Keratinocyte (primary cell): ENCODE data around the gene MAS1L. TPM values are rescaled to one million over a fixed set of nuclear protein-coding genes. Genes with fewer than 3 reads are reported as not detected.

Source experiments
- DNase-seq: peaks from one replicate; pipeline ENCODE4 v3.0.0-alpha.2; 2011; ENCODE audit warnings: low read depth, missing footprints, low spot score
- FAIRE-seq: peaks from 2 replicates; lab custom pipeline; 2011; peaks lifted over from hg19 to GRCh38; lab: Jason Lieb, UNC
- H2AFZ ChIP-seq: 2 replicates; pipeline ENCODE4 v1.6.0; 2012; ENCODE audit warnings: low read length, control low read depth, inconsistent platforms; ENCODE audit not compliant: control insufficient read depth
- H3K27ac ChIP-seq: 2 replicates; pipeline ENCODE4 v1.5.1; 2011; ENCODE audit warnings: low read length; ENCODE audit not compliant: control insufficient read depth, insufficient read depth
- H3K27me3 ChIP-seq: 3 replicates; pipeline ENCODE4 v1.6.0; 2011; ENCODE audit warnings: low read length; ENCODE audit not compliant: control insufficient read depth, insufficient read depth; ENCODE audit errors: extremely low read depth
- H3K36me3 ChIP-seq, 2 experiments: 2 replicates in 1 of 2; 3 replicates in 1 of 2; pipeline ENCODE4 v1.5.1; 2011; ENCODE audit warnings: low read length in 2 of 2, mild to moderate bottlenecking in 1 of 2; ENCODE audit not compliant: control insufficient read depth in 2 of 2, insufficient read depth in 2 of 2; ENCODE audit errors: extremely low read depth in 1 of 2
- H3K4me1 ChIP-seq: 3 replicates; pipeline ENCODE4 v1.5.1; 2011; ENCODE audit warnings: low read length; ENCODE audit not compliant: control insufficient read depth, insufficient read depth; ENCODE audit errors: extremely low read depth
- H3K4me2 ChIP-seq: 3 replicates; pipeline ENCODE4 v1.6.0; 2011; ENCODE audit warnings: low read depth, low read length; ENCODE audit not compliant: control insufficient read depth, insufficient read depth; ENCODE audit errors: extremely low read depth
- H3K4me3 ChIP-seq, 3 experiments: fragments of 200-600 bp in 1 of 3; sonication (generic) in 1 of 3; 2 replicates in 2 of 3; 3 replicates in 1 of 3; pipeline ENCODE4 v1.5.1; 2011 to 2016; ENCODE audit warnings: low read length in 3 of 3, mild to moderate bottlenecking in 3 of 3, control low read depth in 2 of 3, inconsistent platforms in 1 of 3, low read depth in 1 of 3, mixed read lengths in 1 of 3, mixed run types in 1 of 3, moderate library complexity in 1 of 3; ENCODE audit not compliant: control insufficient read depth in 2 of 3, insufficient read depth in 2 of 3; ENCODE audit errors: extremely low read depth in 1 of 3
- H3K79me2 ChIP-seq: 2 replicates; pipeline ENCODE4 v1.6.0; 2012; ENCODE audit warnings: low read length; ENCODE audit not compliant: control insufficient read depth, insufficient read depth
- H3K9ac ChIP-seq: 3 replicates; pipeline ENCODE4 v1.6.0; 2011; ENCODE audit warnings: low read length; ENCODE audit not compliant: control insufficient read depth, insufficient read depth; ENCODE audit errors: extremely low read depth
- H3K9me1 ChIP-seq: 3 replicates; pipeline ENCODE4 v1.6.0; 2011; ENCODE audit warnings: low read length; ENCODE audit not compliant: control insufficient read depth, insufficient read depth; ENCODE audit errors: extremely low read depth
- H3K9me3 ChIP-seq: 2 replicates; pipeline ENCODE4 v1.5.1; 2012; ENCODE audit warnings: low read depth, low read length; ENCODE audit not compliant: control insufficient read depth
- H4K20me1 ChIP-seq: 3 replicates; pipeline ENCODE4 v1.6.0; 2011; ENCODE audit warnings: low read length; ENCODE audit not compliant: control insufficient read depth, insufficient read depth; ENCODE audit errors: extremely low read depth
- EZH2 ChIP-seq: IDR thresholded peaks from one replicate; pipeline ENCODE4 v1.6.1; 2012; ENCODE audit warnings: inconsistent platforms, mild to moderate bottlenecking, low read length, moderate library complexity
- dilution Hi-C: fragments of 300-500 bp; cut with MboI; formaldehyde crosslinking; loops from one replicate; pipeline ENCODE4 v1.7.0; 2020; ENCODE audit warnings: low sequenced_read_pairs; ENCODE audit not compliant: extremely low pct_ligation_motif_present
- polyA plus RNA-seq, 5 experiments: library from polyadenylated mRNA; depleted of rRNA in 3 of 5; stranded (reverse) in 3 of 5; stranded (forward) in 1 of 5; unstranded in 1 of 5; fragments of >200 nt; gene quantifications; 1 replicate in 1 of 5; 2 replicates in 3 of 5; 3 replicates in 1 of 5; pipeline versions ENCODE4 v1.2.1 to v1.2.3, GENCODE V29; 2011 to 2012; ENCODE audit warnings: missing spikeins in 2 of 5, low read depth in 1 of 5, low replicate concordance in 1 of 5
- TF ChIP-seq, protein P1 (sequence below), 3 experiments: IDR thresholded peaks in 1 of 3; conservative IDR thresholded peaks in 1 of 3; optimal IDR thresholded peaks in 1 of 3; 2 replicates in 2 of 3; 3 replicates in 1 of 3; pipeline versions ENCODE3 to v1.5.1; 2011; ENCODE audit warnings: low read length in 3 of 3, mild to moderate bottlenecking in 3 of 3, moderate library complexity in 2 of 3, control low read depth in 1 of 3, inconsistent platforms in 1 of 3; ENCODE audit not compliant: insufficient read depth in 2 of 3; ENCODE audit errors: extremely low read depth in 1 of 3

Gene MAS1L
- polyA plus RNA-seq, 1 donor (not counting 4 experiments of a cell fraction or from before 2014, with no cell fraction given): not detected

DNA sequence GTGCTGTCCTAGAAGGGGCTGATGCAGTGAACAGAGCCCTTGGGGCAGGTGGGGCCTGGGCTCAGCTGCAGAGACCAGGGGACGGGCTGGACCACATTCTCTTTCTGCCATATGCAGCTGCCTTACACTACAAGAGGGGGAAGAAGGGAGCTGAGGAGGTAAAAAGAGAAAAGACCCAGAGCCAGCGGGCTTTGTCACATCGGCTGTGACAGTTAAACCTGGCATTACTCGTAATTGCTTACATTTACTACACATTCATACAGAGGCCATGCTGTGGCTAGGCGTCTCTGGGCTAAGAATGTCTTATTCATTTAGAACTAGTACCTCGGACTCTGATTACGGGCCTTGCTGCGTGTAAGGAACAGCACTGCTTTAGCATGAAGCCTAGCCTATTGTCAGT, 12.8 kb upstream of the MAS1L start:
- FAIRE-seq: no peak
- Histone ChIP-seq H3K4me2 (no peak overlapping the region), H3K27ac (no peak overlapping the region), H3K9me1 (no peaks in the 10 kb centered on the region), H3K4me1 (peaks cover 4% of the 10 kb centered on the region), H2AFZ (no peak overlapping the region), H3K9ac (no peak overlapping the region), H3K27me3 (peaks cover 9% of the 10 kb centered on the region), H3K79me2 (no peaks in the 10 kb centered on the region), H3K4me3 (no peak overlapping the region), H3K36me3 (no peaks in the 10 kb centered on the region), H4K20me1 (no peaks in the 10 kb centered on the region), H3K9me3 (no peaks in the 10 kb centered on the region)
- dilution Hi-C loops: no loop called here
- DNase-seq: no peak
- TF ChIP-seq, protein P1, sequence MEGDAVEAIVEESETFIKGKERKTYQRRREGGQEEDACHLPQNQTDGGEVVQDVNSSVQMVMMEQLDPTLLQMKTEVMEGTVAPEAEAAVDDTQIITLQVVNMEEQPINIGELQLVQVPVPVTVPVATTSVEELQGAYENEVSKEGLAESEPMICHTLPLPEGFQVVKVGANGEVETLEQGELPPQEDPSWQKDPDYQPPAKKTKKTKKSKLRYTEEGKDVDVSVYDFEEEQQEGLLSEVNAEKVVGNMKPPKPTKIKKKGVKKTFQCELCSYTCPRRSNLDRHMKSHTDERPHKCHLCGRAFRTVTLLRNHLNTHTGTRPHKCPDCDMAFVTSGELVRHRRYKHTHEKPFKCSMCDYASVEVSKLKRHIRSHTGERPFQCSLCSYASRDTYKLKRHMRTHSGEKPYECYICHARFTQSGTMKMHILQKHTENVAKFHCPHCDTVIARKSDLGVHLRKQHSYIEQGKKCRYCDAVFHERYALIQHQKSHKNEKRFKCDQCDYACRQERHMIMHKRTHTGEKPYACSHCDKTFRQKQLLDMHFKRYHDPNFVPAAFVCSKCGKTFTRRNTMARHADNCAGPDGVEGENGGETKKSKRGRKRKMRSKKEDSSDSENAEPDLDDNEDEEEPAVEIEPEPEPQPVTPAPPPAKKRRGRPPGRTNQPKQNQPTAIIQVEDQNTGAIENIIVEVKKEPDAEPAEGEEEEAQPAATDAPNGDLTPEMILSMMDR (optimal IDR thresholded peaks at IDR 0.05 in 1 of 3, IDR thresholded peaks at IDR 0.05 in 1 of 3, conservative IDR thresholded peaks at IDR 0.05 in 1 of 3; ENCODE audit: extremely low read depth in 1 of 3, insufficient read depth in 2 of 3, low read length in 3 of 3): no peak
- TF ChIP-seq EZH2: no peak

DNA sequence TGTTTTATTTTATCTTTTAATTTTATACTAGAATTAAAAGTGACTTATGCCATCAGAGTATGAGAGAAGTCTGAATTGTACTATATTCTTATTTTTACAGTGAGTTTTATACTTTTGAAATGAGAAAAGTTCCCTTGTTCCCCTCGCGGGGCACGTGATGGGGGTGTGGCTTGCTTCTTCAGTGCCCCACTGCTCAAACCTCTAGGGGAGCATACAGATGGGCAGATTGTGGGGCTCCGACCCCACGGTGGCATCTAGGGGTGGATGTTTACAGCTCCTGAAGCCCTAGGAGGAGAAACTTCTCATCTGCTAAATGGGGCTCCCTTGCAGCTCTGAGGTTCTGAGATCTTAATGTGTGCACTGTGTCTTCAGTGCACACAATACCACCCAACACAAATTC, 11.9 kb upstream of the MAS1L start:
- TF ChIP-seq, protein P1 (optimal IDR thresholded peaks at IDR 0.05 in 1 of 3, IDR thresholded peaks at IDR 0.05 in 1 of 3, conservative IDR thresholded peaks at IDR 0.05 in 1 of 3; ENCODE audit: extremely low read depth in 1 of 3, insufficient read depth in 2 of 3, low read length in 3 of 3): no peak
- TF ChIP-seq EZH2: no peak
- Histone ChIP-seq H3K4me2 (no peak overlapping the region), H3K4me3 (no peak overlapping the region), H3K36me3 (no peaks in the 10 kb centered on the region), H4K20me1 (no peaks in the 10 kb centered on the region), H2AFZ (no peak overlapping the region), H3K27ac (no peak overlapping the region), H3K9me3 (no peaks in the 10 kb centered on the region), H3K9ac (no peak overlapping the region), H3K79me2 (no peaks in the 10 kb centered on the region), H3K4me1 (peaks cover 4% of the 10 kb centered on the region), H3K27me3 (peaks cover 9% of the 10 kb centered on the region), H3K9me1 (no peaks in the 10 kb centered on the region)
- dilution Hi-C loops: no loop called here
- DNase-seq (no peak), FAIRE-seq (no peak)
